IMR-90 (cell line): ENCODE results near the gene KBTBD12.

Source experiments
- CEBPB ChIP-seq: IDR thresholded peaks from 2 replicates; pipeline ENCODE4 v1.6.1; 2012; ENCODE audit warnings: low read depth, low read length, improper control_type of control experiment
- CHD1 ChIP-seq: IDR thresholded peaks from 2 replicates; pipeline ENCODE4 v1.6.1; 2012; ENCODE audit warnings: low read depth, low read length, improper control_type of control experiment
- CTCF ChIP-seq: conservative IDR thresholded peaks from 2 replicates; pipeline ENCODE4 v1.5.1; 2012; ENCODE audit warnings: mild to moderate bottlenecking, low read depth, low read length, improper control_type of control experiment
- MAFK ChIP-seq: IDR thresholded peaks from 2 replicates; pipeline ENCODE4 v1.6.1; 2012; ENCODE audit warnings: low read depth, low read length, improper control_type of control experiment
- NFE2L2 ChIP-seq: fragments of 150-350 bp; IDR thresholded peaks from 2 replicates; pipeline ENCODE4 v1.6.1; 2016; ENCODE audit warnings: low read depth, mild to moderate bottlenecking, low read length
- POLR2A ChIP-seq: IDR thresholded peaks from 2 replicates; pipeline ENCODE4 v1.6.1; 2012; ENCODE audit warnings: mild to moderate bottlenecking, low read depth, low read length
- RCOR1 ChIP-seq: IDR thresholded peaks from 2 replicates; pipeline ENCODE4 v1.6.1; 2012; ENCODE audit warnings: mild to moderate bottlenecking, low read length, improper control_type of control experiment; ENCODE audit not compliant: insufficient replicate concordance
- RFX5 ChIP-seq: IDR thresholded peaks from 2 replicates; pipeline ENCODE4 v1.8.0; 2012; ENCODE audit warnings: low read depth, mild to moderate bottlenecking, low read length, moderate library complexity

GRCh38 chr3:127961124-127961523 is 46.1 kb downstream of the KBTBD12 start:
- no peak for TF ChIP-seq CTCF
- no peak for TF ChIP-seq POLR2A
- TF ChIP-seq CEBPB = no peak
- TF ChIP-seq RFX5 = no peak
- TF ChIP-seq MAFK = no peak
- no peak for TF ChIP-seq CHD1
- TF ChIP-seq NFE2L2 = no peak
- TF ChIP-seq RCOR1 = no peak
